HepG2 (cell line): ENCODE results near the gene HEPACAM2. TPM values are rescaled to one million over a fixed set of nuclear protein-coding genes. Genes with fewer than 3 reads are reported as not detected.

Experiments
- ATAC-seq: fragments of 200-7000 bp; cut with Tn5 transposase; 3 replicates; pipeline ENCODE4 v1.9.1; 2020; ENCODE audit warnings: mild to moderate bottlenecking, moderate library complexity
- BruUV-seq: library from RNA; stranded (reverse); fragments of 400-500 nt; replicated peaks from 2 replicates; lab custom pipeline; 2021; lab: Mats Ljungman, UMichigan
- CTCF ChIA-PET: fragments of 300-600 bp; formaldehyde crosslinking; extraction: SDS; loops from one replicate; lab custom pipeline; 2021; ENCODE audit warnings: low total read pairs, inconsistent platforms, low intra/inter-chr PET ratio; lab: Yijun Ruan, JAX
- POLR2A ChIA-PET: fragments of 350-600 bp; sonication (Branson Sonifier 250); formaldehyde crosslinking; loops from one replicate; lab custom pipeline; 2020; ENCODE audit warnings: antibody characterized with exemption, inconsistent platforms; lab: Yijun Ruan, JAX
- DNase-seq: peaks from one replicate; pipeline ENCODE4 v3.0.0-alpha.2; 2015; ENCODE audit warnings: low spot score
- FAIRE-seq: peaks from 3 replicates; lab custom pipeline; 2011; peaks lifted over from hg19 to GRCh38; lab: Jason Lieb, UNC
- H2AFZ ChIP-seq: one replicate; pipeline ENCODE4 v1.6.1; 2011; ENCODE audit warnings: low read length, inconsistent platforms
- H3K27ac ChIP-seq: fragments of 300-600 bp; 3 replicates; pipeline ENCODE4 v1.8.0; 2011; ENCODE audit warnings: mixed run types, mild to moderate bottlenecking, mixed read lengths, low read length, inconsistent platforms; ENCODE audit not compliant: insufficient read depth; ENCODE audit errors: extremely low read length
- H3K27me3 ChIP-seq, 2 experiments: fragments of 200-600 bp in 1 of 2; 2 replicates in 1 of 2; 3 replicates in 1 of 2; pipeline versions ENCODE4 v1.6.0 to v1.8.0; 2011; ENCODE audit warnings: low read length in 2 of 2, mild to moderate bottlenecking in 2 of 2, moderate library complexity in 2 of 2, inconsistent platforms in 1 of 2; ENCODE audit not compliant: insufficient read depth in 2 of 2, control insufficient read depth in 1 of 2
- H3K36me3 ChIP-seq, 2 experiments: fragments of 200-600 bp in 1 of 2; replicated peaks in 1 of 2; 2 replicates in 1 of 2; 3 replicates in 1 of 2; pipeline versions ENCODE4 v1.5.1 to v1.8.0; 2011; ENCODE audit warnings: low read length in 2 of 2, inconsistent platforms in 1 of 2; ENCODE audit not compliant: insufficient read depth in 2 of 2, control insufficient read depth in 1 of 2
- H3K4me1 ChIP-seq: 2 replicates; pipeline ENCODE4 v1.5.1; 2012; ENCODE audit warnings: low read length, inconsistent platforms; ENCODE audit not compliant: insufficient read depth
- H3K4me2 ChIP-seq: 2 replicates; pipeline ENCODE4 v1.6.0; 2011; ENCODE audit warnings: low read depth, low read length, inconsistent platforms
- H3K4me3 ChIP-seq, 3 experiments: fragments of 200-600 bp in 1 of 3; sonication (generic), shearing (Covaris generic) in 1 of 3; replicated peaks in 1 of 3; 2 replicates each; pipeline ENCODE4 v1.5.1; 2011 to 2016; ENCODE audit warnings: low read length in 3 of 3, inconsistent platforms in 2 of 3, low read depth in 2 of 3, mild to moderate bottlenecking in 2 of 3, control low read depth in 1 of 3, mixed read lengths in 1 of 3; ENCODE audit not compliant: insufficient read depth in 1 of 3
- H3K79me2 ChIP-seq: one replicate; pipeline ENCODE4 v1.6.1; 2011; ENCODE audit warnings: low read length, inconsistent platforms; ENCODE audit not compliant: insufficient read depth
- H3K9ac ChIP-seq: 2 replicates; pipeline ENCODE4 v1.6.0; 2011; ENCODE audit warnings: mild to moderate bottlenecking, low read depth, low read length, inconsistent platforms; ENCODE audit not compliant: insufficient read depth
- H3K9me3 ChIP-seq: 2 replicates; pipeline ENCODE4 v1.5.1; 2012; ENCODE audit warnings: mild to moderate bottlenecking, low read length
- H4K20me1 ChIP-seq: 2 replicates; pipeline ENCODE4 v1.6.0; 2011; ENCODE audit warnings: inconsistent platforms, mild to moderate bottlenecking, low read length, moderate library complexity; ENCODE audit not compliant: insufficient read depth
- ARID5B ChIP-seq: IDR thresholded peaks from 2 replicates; pipeline ENCODE4 v1.4.0; 2020; ENCODE audit warnings: mild to moderate bottlenecking, missing genetic modification reagents
- KIAA2018 ChIP-seq: sonication (generic); formaldehyde crosslinking; IDR thresholded peaks from 2 replicates; pipeline ENCODE4 v1.5.0; 2020; ENCODE audit warnings: mild to moderate bottlenecking, missing genetic modification reagents, borderline replicate concordance
- MYPOP ChIP-seq: sonication (generic); formaldehyde crosslinking; IDR thresholded peaks from 2 replicates; pipeline ENCODE4 v1.8.1; 2023; ENCODE audit warnings: mild to moderate bottlenecking, moderate library complexity, missing genetic modification reagents
- RFX3 ChIP-seq: IDR thresholded peaks from 2 replicates; pipeline ENCODE4 v1.6.1; 2016; ENCODE audit warnings: missing biosample characterization, missing genetic modification reagents
- ZBTB42 ChIP-seq: sonication (generic); formaldehyde crosslinking; IDR thresholded peaks from 2 replicates; pipeline ENCODE4 v1.5.0; 2020; ENCODE audit warnings: mild to moderate bottlenecking, missing genetic modification reagents
- ZNF17 ChIP-seq: sonication (generic); formaldehyde crosslinking; IDR thresholded peaks from 2 replicates; pipeline ENCODE4 v1.5.0; 2020; ENCODE audit warnings: mild to moderate bottlenecking, missing genetic modification reagents
- ZNF367 ChIP-seq: sonication (generic); formaldehyde crosslinking; IDR thresholded peaks from 2 replicates; pipeline ENCODE4 v1.4.0; 2020; ENCODE audit warnings: missing genetic modification reagents, borderline replicate concordance
- ZNF510 ChIP-seq: sonication (generic); formaldehyde crosslinking; IDR thresholded peaks from 2 replicates; pipeline ENCODE4 v1.4.0; 2020; ENCODE audit warnings: low read depth, mild to moderate bottlenecking, missing genetic modification reagents
- ZNF713 ChIP-seq: sonication (generic); formaldehyde crosslinking; IDR thresholded peaks from 2 replicates; pipeline ENCODE4 v1.4.0; 2020; ENCODE audit warnings: mild to moderate bottlenecking, missing genetic modification reagents
- ZNF777 ChIP-seq: sonication (generic); formaldehyde crosslinking; IDR thresholded peaks from 2 replicates; pipeline ENCODE4 v1.4.0; 2020; ENCODE audit warnings: missing genetic modification reagents
- WGBS: methylation state at CpG from one replicate; pipeline ENCODE4 v1.1.6; 2017; ENCODE audit warnings: low lambda C conversion rate; 5-methylcytosine and 5-hydroxymethylcytosine counted together
- in situ Hi-C: cut with HindIII; loops from 2 replicates; pipeline ENCODE4 v1.10.0; 2017; ENCODE audit warnings: low pct_unique_long_range_greater_than_20kb; ENCODE audit not compliant: extremely low pct_ligation_motif_present
- intact Hi-C: fragments of 100-400 bp; cut with micrococcal nuclease; formaldehyde crosslinking; loops from one replicate; pipeline ENCODE4 v1.10.0; 2022; ENCODE audit not compliant: unreplicated experiment
- polyA plus RNA-seq, 8 experiments: library from polyadenylated mRNA; depleted of rRNA in 3 of 8; stranded (reverse) in 7 of 8; unstranded in 1 of 8; fragments of >200 nt; fragmentation: Illumina TruSeq in 4 of 8; extraction: Trizol in 4 of 8; gene quantifications; 2 replicates each; pipeline versions ENCODE4 v1.2.1 to v1.2.3, GENCODE V29; 2011 to 2016; ENCODE audit warnings: low read depth in 4 of 8, missing spikeins in 1 of 8, mixed read lengths in 1 of 8; ENCODE audit not compliant: insufficient read depth in 1 of 8
- total RNA-seq, 5 experiments: library from RNA; depleted of rRNA; stranded (reverse); fragments of >200 nt; fragmentation: Illumina TruSeq; extraction: Trizol; gene quantifications; 2 replicates each; pipeline ENCODE4 v1.2.3, GENCODE V29; 2016; ENCODE audit warnings: low read depth in 1 of 5
- TF ChIP-seq, protein P1 (sequence below), 2 experiments: fragments of 450-650 bp in 1 of 2; sonication (generic) in 1 of 2; formaldehyde crosslinking; IDR thresholded peaks; 2 replicates each; pipeline versions ENCODE4 v1.5.0 to v1.8.0; 2020 to 2022; ENCODE audit warnings: mild to moderate bottlenecking in 1 of 2, missing genetic modification reagents in 1 of 2

The HEPACAM2 gene
- total and polyA plus RNA-seq, 2 of the 13 experiments (the other 11 are each of a cell fraction or from before 2014, with no cell fraction given): not detected

GRCh38 chr7:93148144-93148543 lies 78.1 kb downstream of the HEPACAM2 start, which contains the start of gene SAMD9L:
Gene SAMD9L (minus strand): TSS chr7:93148385. CDS start chr7:93135971, 12,414 bp downstream.
- Histone ChIP-seq H4K20me1 (no peaks in the 10 kb centered on the region), H2AFZ (no peak within 1 kb of the TSS), H3K27me3 (peaks cover 2 to 3% of the 10 kb centered on the region in 2 experiments; a peak in 2 of 5 replicates), H3K4me3 (no peak within 1 kb of the TSS), H3K9ac (no peak within 1 kb of the TSS), H3K27ac (no peak within 1 kb of the TSS), H3K9me3 (no peaks in the 10 kb centered on the region), H3K79me2 (no peaks in the 10 kb centered on the region), H3K4me1 (no peaks in the 10 kb centered on the region), H3K4me2 (no peak within 1 kb of the TSS), H3K36me3 (no peaks in the 10 kb centered on the region)
- POLR2A ChIA-PET: no interaction called here
- in situ Hi-C loops: no loop called here
- ATAC-seq (no peak), FAIRE-seq (no peak), DNase-seq (no peak)
- BruUV-seq: no TSS peak
- intact Hi-C loops: no loop called here
- CTCF ChIA-PET: no interaction called here
- 18% methylated on average over 2 of the region's 2 CpGs for WGBS
- TF ChIP-seq RFX3 (CRISPR knock-in tag) (no peak), KIAA2018 (no peak), ZBTB42 (CRISPR knock-in tag) (no peak), ZNF713 (no peak), ZNF367 (CRISPR knock-in tag) (no peak), ZNF510 (CRISPR knock-in tag) (no peak), ARID5B (CRISPR knock-in tag) (no peak), ZNF777 (CRISPR knock-in tag) (no peak), MYPOP (CRISPR knock-in tag) (no peak), ZNF17 (CRISPR knock-in tag) (no peak)
- TF ChIP-seq, protein P1, sequence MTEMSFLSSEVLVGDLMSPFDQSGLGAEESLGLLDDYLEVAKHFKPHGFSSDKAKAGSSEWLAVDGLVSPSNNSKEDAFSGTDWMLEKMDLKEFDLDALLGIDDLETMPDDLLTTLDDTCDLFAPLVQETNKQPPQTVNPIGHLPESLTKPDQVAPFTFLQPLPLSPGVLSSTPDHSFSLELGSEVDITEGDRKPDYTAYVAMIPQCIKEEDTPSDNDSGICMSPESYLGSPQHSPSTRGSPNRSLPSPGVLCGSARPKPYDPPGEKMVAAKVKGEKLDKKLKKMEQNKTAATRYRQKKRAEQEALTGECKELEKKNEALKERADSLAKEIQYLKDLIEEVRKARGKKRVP (CRISPR knock-in tag; IDR thresholded peaks at IDR 0.05): no peak
